Right ventricle myocardium inferior (tissue), 1 donor: ENCODE results near the gene ZFAND6. TPM values are rescaled to one million over a fixed set of nuclear protein-coding genes. Genes with fewer than 3 reads are reported as not detected.

Experiments used
- ATAC-seq: fragments of 200-7000 bp; cut with Tn5 transposase; one replicate; pipeline ENCODE4 v1.9.1; 2020; ENCODE audit warnings: mild to moderate bottlenecking, moderate library complexity
- DNase-seq: peaks from one replicate; pipeline ENCODE4 v3.0.0; 2021; ENCODE audit errors: missing footprints
- intact Hi-C: fragments of 100-400 bp; cut with DNase I; formaldehyde crosslinking; loops from one replicate; pipeline ENCODE4 v1.11.0; 2022
- total RNA-seq: library from RNA; stranded (reverse); fragmentation: NEBNext Ultra II Directional; extraction: Animal tissue kit (Norgen Biotek cat#: 25700); gene quantifications from one replicate; pipeline ENCODE4 v1.2.1, GENCODE V29; 2021
- donor health status: DM: no; HTN: yes; CAD: no; lungs with severe emphysema.

ZFAND6 gene
- total RNA-seq, 1 donor from 2014 or later, result 72.4 TPM

DNA sequence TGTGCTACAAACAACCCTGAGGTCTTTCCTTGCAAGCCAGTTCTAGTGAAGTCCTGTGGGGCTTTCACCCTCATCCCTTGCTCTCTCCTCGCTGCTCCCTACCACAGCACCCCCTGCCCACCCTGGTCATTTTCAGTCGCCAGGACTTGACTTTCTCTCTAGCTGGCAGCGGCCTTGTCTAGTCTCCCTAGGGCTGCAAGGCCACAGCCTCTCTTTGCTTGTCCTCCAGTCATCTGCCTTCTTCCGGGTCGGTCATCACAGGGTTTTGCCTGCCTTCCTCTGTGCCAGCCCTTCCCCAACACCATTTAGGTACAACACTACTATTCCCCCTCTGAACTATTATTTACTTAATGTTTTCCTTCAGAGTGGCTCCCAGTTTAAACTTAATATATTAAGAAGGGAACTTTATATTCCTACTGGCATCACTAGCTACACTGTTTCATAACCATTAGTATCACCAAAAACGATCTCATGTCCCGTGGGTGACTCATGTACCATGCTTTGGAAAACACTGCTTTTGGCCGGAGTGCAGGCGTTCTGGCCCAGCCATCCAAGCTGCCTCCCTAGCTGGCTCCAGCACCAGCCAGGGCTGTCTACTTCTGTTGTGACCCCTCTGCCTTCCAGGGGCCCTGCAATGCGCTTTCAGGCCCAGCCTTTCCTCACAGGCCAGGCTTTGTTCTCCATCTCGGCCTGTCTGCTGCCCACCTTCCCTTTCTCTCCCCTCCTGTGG is 114.7 kb downstream of the ZFAND6 start:
- intact Hi-C loops, result no loop called here
- DNase-seq, result no peak

DNA sequence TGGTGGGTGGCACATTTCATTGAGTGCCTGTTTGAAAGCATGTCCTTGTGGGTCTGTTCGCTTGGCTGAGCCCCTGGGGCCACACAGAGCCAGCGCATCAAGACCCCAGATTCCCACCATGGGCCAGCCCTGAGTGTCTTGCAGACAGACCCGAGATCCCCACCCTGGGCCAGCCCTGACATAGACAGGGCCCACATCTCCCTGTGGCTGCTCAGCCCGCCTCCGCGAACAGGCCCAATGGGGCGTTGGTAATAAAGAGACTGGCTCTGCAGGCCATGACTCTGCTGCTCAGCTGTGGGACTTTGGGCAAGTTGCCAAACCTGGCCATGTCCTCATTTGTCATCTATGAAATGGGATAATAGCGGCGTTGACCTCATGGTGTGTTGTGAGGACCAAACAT is 116.0 kb downstream of the ZFAND6 start:
- intact Hi-C loops, result no loop called here
- DNase-seq (no peak), ATAC-seq (no peak)

More for the DNA sequence above, 114.7 kb downstream of the ZFAND6 start:
- ATAC-seq, result peak; percentile 60

DNA sequence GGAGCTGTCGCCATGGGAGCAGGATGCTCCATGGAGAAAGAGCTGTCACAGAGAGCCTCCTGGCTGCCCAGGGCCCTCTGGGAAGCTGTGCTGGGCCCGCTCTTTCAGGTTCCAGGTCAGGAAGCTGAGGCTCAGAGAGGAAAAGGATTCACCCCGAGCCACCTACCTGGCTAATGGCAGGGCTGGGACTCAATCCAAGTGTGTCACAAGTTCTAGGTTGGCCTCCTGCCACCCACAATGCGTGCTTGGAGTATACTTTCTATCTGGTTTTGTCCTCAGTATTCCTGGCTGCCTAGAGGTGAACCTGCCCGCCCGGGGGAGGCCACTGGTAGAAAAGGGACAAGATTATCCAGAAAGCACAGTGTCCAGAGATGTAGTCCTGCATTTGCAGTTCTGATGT is 117.0 kb downstream of the ZFAND6 start:
- ATAC-seq (no peak), DNase-seq (no peak)
- intact Hi-C loops, result no loop called here

DNA sequence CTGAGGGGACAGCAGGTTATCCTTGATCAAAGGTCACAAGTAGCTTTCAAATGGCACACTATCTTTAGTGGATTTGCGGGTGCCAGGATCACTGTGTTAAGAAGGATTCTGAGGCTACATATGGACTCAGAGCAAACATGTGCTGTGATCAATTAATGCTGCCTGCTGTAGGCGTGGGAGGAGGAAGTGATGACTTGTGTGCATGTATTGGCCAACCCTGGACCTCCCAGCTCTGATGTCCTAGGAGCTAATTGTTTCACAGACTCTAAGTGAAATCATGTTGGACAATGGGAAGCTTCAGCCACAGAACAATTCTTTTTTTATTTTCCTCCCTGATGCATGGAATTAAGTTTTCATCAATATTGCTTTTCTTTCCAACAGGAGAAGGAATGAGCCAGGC is 117.7 kb downstream of the ZFAND6 start:
- intact Hi-C loops, result no loop called here
- DNase-seq (no peak), ATAC-seq (no peak)

DNA sequence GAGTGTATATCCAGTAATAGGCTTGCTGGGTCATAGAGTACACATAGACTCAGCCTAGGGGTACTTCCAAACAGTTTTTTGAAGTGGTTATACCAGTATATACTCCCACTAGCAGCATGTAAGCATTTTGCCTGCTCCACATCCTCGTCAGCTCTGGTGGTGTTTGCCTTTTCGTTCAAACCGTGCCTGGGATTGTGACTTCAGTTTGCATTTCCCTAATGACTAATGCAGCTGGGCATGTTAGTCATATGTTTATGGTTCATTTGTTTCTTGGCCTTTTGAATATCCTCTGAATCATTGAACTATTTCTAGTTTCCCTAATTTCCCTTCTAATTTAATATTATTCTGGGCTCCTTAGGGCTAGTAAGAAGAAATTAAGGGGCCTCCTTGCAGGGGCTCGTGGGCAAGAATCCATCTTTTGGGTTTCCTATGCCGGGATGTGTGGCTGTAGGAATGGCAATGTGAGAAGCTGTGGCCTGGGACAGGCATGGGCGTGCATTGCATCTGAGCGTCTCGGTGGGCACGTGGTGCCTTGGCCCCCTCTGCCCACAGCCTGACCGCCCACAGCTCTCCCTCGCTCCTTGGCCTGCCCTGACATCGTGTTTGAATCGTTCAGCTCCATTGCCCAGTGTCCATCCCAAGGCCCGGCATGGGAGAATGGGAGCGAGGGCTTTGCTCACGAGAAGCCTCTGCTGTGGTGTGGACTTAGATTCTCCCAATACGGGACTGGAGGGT is 119.7 kb downstream of the ZFAND6 start:
- DNase-seq, result no peak
- ATAC-seq, result no peak
- intact Hi-C loops, result no loop called here

DNA sequence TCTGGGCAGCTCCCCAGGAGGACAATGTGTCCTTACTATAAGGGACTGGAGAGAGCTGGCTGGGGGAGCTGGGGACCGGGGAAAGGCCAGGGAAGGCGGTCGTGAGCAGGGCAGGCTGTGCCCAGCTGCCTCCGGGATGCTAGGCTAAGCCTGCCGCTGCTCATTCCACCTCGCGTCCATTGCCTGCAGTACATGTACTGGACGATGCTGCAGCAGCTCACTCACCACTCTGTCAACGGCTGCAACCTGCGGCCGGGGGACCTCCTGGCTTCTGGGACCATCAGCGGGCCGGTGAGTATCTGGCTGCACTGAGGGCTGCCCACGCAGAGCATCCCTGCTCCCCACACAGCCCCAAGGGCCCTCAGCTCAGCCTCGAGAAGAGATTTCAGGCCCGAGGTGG is 120.5 kb downstream of the ZFAND6 start:
- intact Hi-C loops, result no loop called here
- no peak for DNase-seq
- no peak for ATAC-seq

DNA sequence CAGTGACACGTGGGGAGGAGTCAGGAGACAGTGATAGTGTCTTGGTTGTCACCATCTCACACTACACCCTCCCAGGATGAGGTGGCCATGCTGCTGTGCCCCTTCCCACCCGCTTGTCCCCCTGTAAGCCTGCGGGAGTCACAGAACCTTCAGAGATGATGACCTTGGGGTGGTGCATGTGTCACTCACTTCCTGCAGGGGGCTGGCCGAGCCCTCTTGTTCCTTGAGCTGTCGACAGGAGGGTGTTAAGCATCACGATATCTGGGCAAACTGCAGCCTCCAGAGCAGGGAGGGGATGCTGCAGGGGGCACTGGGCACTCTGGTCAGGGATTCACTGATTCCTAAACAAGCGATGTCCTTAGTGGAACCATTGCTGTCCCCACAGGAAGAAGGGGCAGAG is 121.0 kb downstream of the ZFAND6 start:
- ATAC-seq (no peak), DNase-seq (no peak)
- intact Hi-C loops, result no loop called here

GRCh38 chr15:80180986-80181385 is 121.5 kb downstream of the ZFAND6 start:
- DNase-seq, result no peak
- intact Hi-C loops, result no loop called here
- ATAC-seq, result no peak

- ATAC-seq (no peak), DNase-seq (no peak)
- intact Hi-C loops, result no loop called here
These were observed 123.3 kb downstream of the ZFAND6 start for GRCh38 chr15:80182611-80183261.

DNA sequence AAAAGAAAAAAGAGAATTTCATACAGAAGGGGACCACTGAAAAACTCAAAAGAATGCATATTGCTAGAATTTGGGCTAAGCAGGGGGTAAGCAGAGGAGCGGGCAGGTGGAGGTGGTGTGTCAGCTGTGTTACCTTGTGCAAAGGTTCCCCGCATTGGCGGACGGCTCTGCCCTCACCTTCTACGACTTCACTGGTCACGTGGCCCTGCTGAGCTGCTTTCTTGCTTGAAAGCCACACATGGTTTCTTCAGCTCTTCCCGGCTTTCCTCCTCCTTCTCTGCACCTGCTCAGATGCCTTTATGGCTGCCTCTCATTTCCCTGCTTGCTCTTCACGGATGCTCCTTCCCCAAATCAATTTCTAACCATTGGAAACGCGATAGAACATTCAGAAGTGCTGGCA is 123.8 kb downstream of the ZFAND6 start:
- intact Hi-C loops, result no loop called here
- no peak for ATAC-seq
- DNase-seq, result no peak

- no peak for ATAC-seq
- no peak for DNase-seq
- intact Hi-C loops, result no loop called here
These were observed 124.4 kb downstream of the ZFAND6 start for GRCh38 chr15:80183886-80184285.

- ATAC-seq (no peak), DNase-seq (no peak)
- intact Hi-C loops, result no loop called here
These were observed 125.1 kb downstream of the ZFAND6 start for GRCh38 chr15:80184554-80184953.

GRCh38 chr15:80185152-80185551 is 125.7 kb downstream of the ZFAND6 start:
- intact Hi-C loops, result no loop called here
- no peak for ATAC-seq
- DNase-seq, result no peak

DNA sequence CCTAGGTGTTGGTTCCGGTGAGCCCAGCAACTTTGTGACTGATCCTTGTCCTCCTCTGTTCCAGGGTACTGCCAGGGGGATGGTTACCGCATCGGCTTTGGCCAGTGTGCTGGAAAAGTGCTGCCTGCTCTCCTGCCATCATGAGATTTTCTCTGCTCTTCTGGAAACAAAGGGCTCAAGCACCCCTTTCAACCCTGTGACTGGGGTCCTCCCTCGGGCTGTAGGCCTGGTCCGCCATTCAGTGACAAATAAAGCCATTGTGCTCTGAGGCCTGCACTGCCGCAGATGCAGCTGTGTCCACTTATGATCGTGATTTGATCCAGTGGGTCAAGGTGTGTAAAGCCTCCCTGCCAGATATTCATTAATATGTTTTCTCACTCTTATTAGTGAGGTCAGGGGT is 126.6 kb downstream of the ZFAND6 start:
- DNase-seq, result no peak
- intact Hi-C loops, result no loop called here
- no peak for ATAC-seq

- ATAC-seq, result no peak
- no peak for DNase-seq
- intact Hi-C loops, result no loop called here
These were observed 127.1 kb downstream of the ZFAND6 start for GRCh38 chr15:80186597-80186996.

Other genes with a start within 250 kb of the ZFAND6 start
- gene MTHFS, start 162.7 kb upstream of the ZFAND6 start, total RNA-seq, result 19.1 TPM
- 0.92 TPM for gene BCL2A1, start 88.5 kb upstream of the ZFAND6 start, total RNA-seq
- 25.5 TPM for gene FAH, start 93.3 kb downstream of the ZFAND6 start, total RNA-seq
- 1.7 TPM for gene CTXND1, start 192.5 kb downstream of the ZFAND6 start, total RNA-seq